EH (cell line): Measurements from ENCODE around the gene PPIC.
"Not testable (repeated sequence)": the region's sequence is repeated elsewhere in the genome, so short reads cannot be mapped to it uniquely, and the experiment has no call there.

Experiments used
- DNase-seq: peaks from one replicate; pipeline ENCODE4 v3.0.0-alpha.2; 2015; ENCODE audit warnings: low read depth

Gene PPIC

GRCh38 chr5:123007754-123008153 lies 28.8 kb downstream of the PPIC start:
- DNase-seq, result no peak

- DNase-seq, result no peak
Observed at GRCh38 chr5:123007182-123007581, 29.3 kb downstream of the PPIC start.

GRCh38 chr5:123001808-123002207 lies 34.7 kb downstream of the PPIC start:
- DNase-seq, result no peak

GRCh38 chr5:123000731-123001130 lies 35.8 kb downstream of the PPIC start:
- DNase-seq, result no peak

- DNase-seq, result peak; percentile 56
Observed at GRCh38 chr5:122999947-123000563, 36.5 kb downstream of the PPIC start.

GRCh38 chr5:122997294-122997693 lies 39.2 kb downstream of the PPIC start:
- no peak for DNase-seq

- DNase-seq, result no peak
Observed at GRCh38 chr5:122996091-122996490, 40.4 kb downstream of the PPIC start.

GRCh38 chr5:122985954-122986721 lies 50.4 kb downstream of the PPIC start:
- no peak for DNase-seq

- DNase-seq, result peak; percentile 3
Observed at GRCh38 chr5:122985006-122985700, 51.4 kb downstream of the PPIC start.

- no peak for DNase-seq
Observed at GRCh38 chr5:122984425-122984824, 52.1 kb downstream of the PPIC start.

GRCh38 chr5:122982376-122982775 lies 54.1 kb downstream of the PPIC start:
- no peak for DNase-seq

- no peak for DNase-seq
Observed at GRCh38 chr5:122981846-122982245, 54.7 kb downstream of the PPIC start.

GRCh38 chr5:122978644-122979297 lies 57.8 kb downstream of the PPIC start:
- no peak for DNase-seq

GRCh38 chr5:122978068-122978467 lies 58.5 kb downstream of the PPIC start:
- DNase-seq, result no peak

- DNase-seq, result no peak
Observed at GRCh38 chr5:122977319-122977718, 59.2 kb downstream of the PPIC start.

- not testable (repeated sequence) for DNase-seq
Observed at GRCh38 chr5:122974251-122974650, 62.3 kb downstream of the PPIC start.

GRCh38 chr5:122973759-122974158 lies 62.8 kb downstream of the PPIC start:
- DNase-seq, result not testable (repeated sequence)
